Measurements from ENCODE around the gene TTC4. TPM values are rescaled to one million over a fixed set of nuclear protein-coding genes. Genes with fewer than 3 reads are reported as not detected.

TTC4 gene
- total RNA-seq, 2 experiments from 2014 or later, result 24.3 to 26.1 TPM

GRCh38 chr1:54694771-54695170 lies 20.9 kb upstream of the TTC4 start:
- H3K9me2 ChIP-seq (ENCODE audit: insufficient read depth, low read length), result no peaks in the 10 kb centered on the region
- intact Hi-C loops (cut with micrococcal nuclease; ENCODE audit: unreplicated experiment), result no loop called here
- H3K79me2 ChIP-seq (ENCODE audit: insufficient read depth, low read depth, low read length), result no peaks in the 10 kb centered on the region
- H3K4me3 ChIP-seq (ENCODE audit: low read depth, low read length, poor library complexity, severe bottlenecking), result no peak overlapping the region
- H3K4me2 ChIP-seq (ENCODE audit: low read length), result no peak overlapping the region
- no TSS peak for BruUV-seq (replicated peaks)
- H4K20me1 ChIP-seq (ENCODE audit: insufficient read depth, low read length), result no peaks in the 10 kb centered on the region
- H3K27ac ChIP-seq (ENCODE audit: low read depth, low read length, poor library complexity, severe bottlenecking), result no peak overlapping the region
- DNase-seq (ENCODE audit: low spot score), result no peak
- no peaks in the 10 kb centered on the region for H3K36me3 ChIP-seq (ENCODE audit: insufficient read depth, low read length)
- TF ChIP-seq EZH2phosphoT487 (IDR thresholded peaks at IDR 0.05; ENCODE audit: borderline replicate concordance, low read depth, low read length) (no peak), CTCF (conservative IDR thresholded peaks at IDR 0.05; ENCODE audit: low read length) (no peak)
- no peaks in the 10 kb centered on the region for H3K4me1 ChIP-seq (ENCODE audit: insufficient read depth, low read length, poor library complexity, severe bottlenecking)
- no peaks in the 10 kb centered on the region for H3K9me3 ChIP-seq (ENCODE audit: low read length)
- ChIA-PET CTCF (ENCODE audit: unreplicated experiment) (no interaction called here), POLR2A (interaction anchor here (1.0 kb wide), 1 partner anchor 22 kb away, joined by 3 read pairs; no protein-coding TSS in a partner anchor)
- no peak overlapping the region for H2AFZ ChIP-seq (ENCODE audit: low read length)

- H3K4me3 ChIP-seq (ENCODE audit: low read depth, low read length, poor library complexity, severe bottlenecking), result no peak overlapping the region
- no TSS peak for BruUV-seq (replicated peaks)
- CTCF ChIA-PET (ENCODE audit: unreplicated experiment), result no interaction called here
- no peak overlapping the region for H2AFZ ChIP-seq (ENCODE audit: low read length)
- no peak overlapping the region for H3K4me2 ChIP-seq (ENCODE audit: low read length)
- intact Hi-C loops (cut with micrococcal nuclease; ENCODE audit: unreplicated experiment), result no loop called here
- H3K79me2 ChIP-seq (ENCODE audit: insufficient read depth, low read depth, low read length), result no peaks in the 10 kb centered on the region
- POLR2A ChIA-PET, result no interaction called here
- no peaks in the 10 kb centered on the region for H4K20me1 ChIP-seq (ENCODE audit: insufficient read depth, low read length)
- no peaks in the 10 kb centered on the region for H3K9me3 ChIP-seq (ENCODE audit: low read length)
- TF ChIP-seq EZH2phosphoT487 (IDR thresholded peaks at IDR 0.05; ENCODE audit: borderline replicate concordance, low read depth, low read length), result no peak
- TF ChIP-seq CTCF (conservative IDR thresholded peaks at IDR 0.05; ENCODE audit: low read length), result no peak
- H3K36me3 ChIP-seq (ENCODE audit: insufficient read depth, low read length), result no peaks in the 10 kb centered on the region
- DNase-seq (ENCODE audit: low spot score), result no peak
- H3K4me1 ChIP-seq (ENCODE audit: insufficient read depth, low read length, poor library complexity, severe bottlenecking), result no peaks in the 10 kb centered on the region
- no peaks in the 10 kb centered on the region for H3K9me2 ChIP-seq (ENCODE audit: insufficient read depth, low read length)
- no peak overlapping the region for H3K27ac ChIP-seq (ENCODE audit: low read depth, low read length, poor library complexity, severe bottlenecking)
Measured at GRCh38 chr1:54695221-54695620, 20.4 kb upstream of the TTC4 start.

GRCh38 chr1:54695764-54696163 lies 19.9 kb upstream of the TTC4 start:
- intact Hi-C loops (cut with micrococcal nuclease; ENCODE audit: unreplicated experiment), result no loop called here
- no peak overlapping the region for H2AFZ ChIP-seq (ENCODE audit: low read length)
- POLR2A ChIA-PET, result no interaction called here

More at GRCh38 chr1:54695764-54696163, 19.9 kb upstream of the TTC4 start:
- Histone ChIP-seq H3K4me2 (ENCODE audit: low read length) (no peak overlapping the region), H3K27ac (ENCODE audit: low read depth, low read length, poor library complexity, severe bottlenecking) (no peak overlapping the region), H4K20me1 (ENCODE audit: insufficient read depth, low read length) (no peaks in the 10 kb centered on the region), H3K9me2 (ENCODE audit: insufficient read depth, low read length) (no peaks in the 10 kb centered on the region), H3K79me2 (ENCODE audit: insufficient read depth, low read depth, low read length) (no peaks in the 10 kb centered on the region), H3K36me3 (ENCODE audit: insufficient read depth, low read length) (no peaks in the 10 kb centered on the region), H3K9me3 (ENCODE audit: low read length) (no peaks in the 10 kb centered on the region), H3K4me1 (ENCODE audit: insufficient read depth, low read length, poor library complexity, severe bottlenecking) (no peaks in the 10 kb centered on the region), H3K4me3 (ENCODE audit: low read depth, low read length, poor library complexity, severe bottlenecking) (no peak overlapping the region)
- TF ChIP-seq EZH2phosphoT487 (IDR thresholded peaks at IDR 0.05; ENCODE audit: borderline replicate concordance, low read depth, low read length) (no peak), CTCF (conservative IDR thresholded peaks at IDR 0.05; ENCODE audit: low read length) (no peak)
- CTCF ChIA-PET (ENCODE audit: unreplicated experiment), result no interaction called here
- no TSS peak for BruUV-seq (replicated peaks)
- no peak for DNase-seq (ENCODE audit: low spot score)

All from OCI-LY7 (cell line).